GM21529 (cell line): ENCODE results near the gene PLXNB2.

Experiments
- ATAC-seq: cut with Tn5 transposase; IDR thresholded peaks from one replicate; pipeline ENCODE4 v1.9.1; 2021; ENCODE audit not compliant: unreplicated experiment

Gene PLXNB2

GRCh38 chr22:50236731-50237409, 70.6 kb downstream of the PLXNB2 start:
- no peak for ATAC-seq

GRCh38 chr22:50233223-50233622, 74.2 kb downstream of the PLXNB2 start:
- ATAC-seq, result no peak

GRCh38 chr22:50232481-50233151, 74.8 kb downstream of the PLXNB2 start:
- no peak for ATAC-seq

DNA sequence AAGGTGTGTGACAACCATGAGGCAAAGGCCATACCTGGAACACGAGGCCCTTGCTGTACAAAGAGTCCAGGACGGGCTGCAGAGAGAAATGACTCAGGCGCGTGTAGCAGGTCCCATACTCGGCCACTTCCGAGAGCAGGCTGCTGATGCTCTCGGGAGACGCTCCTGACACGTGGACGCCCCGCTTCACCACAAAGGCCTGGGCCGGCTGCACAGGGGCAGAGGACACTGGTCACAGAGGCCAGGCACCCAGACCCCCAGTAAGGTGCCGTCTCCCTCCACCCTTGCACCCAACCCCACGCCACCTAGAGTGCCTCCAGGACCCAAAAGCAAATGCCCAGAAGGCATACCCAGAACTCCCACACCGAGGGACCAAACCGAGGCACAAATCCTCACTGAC, 78.1 kb downstream of the PLXNB2 start:
- ATAC-seq, result no peak

DNA sequence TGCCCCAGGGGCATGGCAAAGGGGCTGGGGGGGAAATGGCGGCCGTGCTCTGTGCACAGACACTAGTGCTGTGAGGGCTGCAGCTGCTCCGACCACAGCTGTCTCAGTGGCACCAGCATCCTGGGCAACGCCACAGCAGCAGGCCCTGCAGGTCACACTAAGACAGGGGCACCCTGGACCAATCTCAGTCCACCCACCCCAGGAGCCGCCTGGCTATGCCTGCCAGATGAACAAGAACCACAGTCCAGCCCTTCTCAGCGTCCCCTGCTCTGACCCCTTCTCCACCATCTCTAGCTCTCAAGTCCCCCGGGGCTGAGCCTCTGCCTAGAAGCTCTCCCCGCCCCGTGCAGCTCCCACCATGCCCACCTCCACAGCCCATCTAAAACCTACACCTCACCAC, 79.1 kb downstream of the PLXNB2 start:
- ATAC-seq, result no peak

GRCh38 chr22:50227579-50228215, 79.7 kb downstream of the PLXNB2 start:
- no peak for ATAC-seq

GRCh38 chr22:50226875-50227165, 80.6 kb downstream of the PLXNB2 start:
- no peak for ATAC-seq

DNA sequence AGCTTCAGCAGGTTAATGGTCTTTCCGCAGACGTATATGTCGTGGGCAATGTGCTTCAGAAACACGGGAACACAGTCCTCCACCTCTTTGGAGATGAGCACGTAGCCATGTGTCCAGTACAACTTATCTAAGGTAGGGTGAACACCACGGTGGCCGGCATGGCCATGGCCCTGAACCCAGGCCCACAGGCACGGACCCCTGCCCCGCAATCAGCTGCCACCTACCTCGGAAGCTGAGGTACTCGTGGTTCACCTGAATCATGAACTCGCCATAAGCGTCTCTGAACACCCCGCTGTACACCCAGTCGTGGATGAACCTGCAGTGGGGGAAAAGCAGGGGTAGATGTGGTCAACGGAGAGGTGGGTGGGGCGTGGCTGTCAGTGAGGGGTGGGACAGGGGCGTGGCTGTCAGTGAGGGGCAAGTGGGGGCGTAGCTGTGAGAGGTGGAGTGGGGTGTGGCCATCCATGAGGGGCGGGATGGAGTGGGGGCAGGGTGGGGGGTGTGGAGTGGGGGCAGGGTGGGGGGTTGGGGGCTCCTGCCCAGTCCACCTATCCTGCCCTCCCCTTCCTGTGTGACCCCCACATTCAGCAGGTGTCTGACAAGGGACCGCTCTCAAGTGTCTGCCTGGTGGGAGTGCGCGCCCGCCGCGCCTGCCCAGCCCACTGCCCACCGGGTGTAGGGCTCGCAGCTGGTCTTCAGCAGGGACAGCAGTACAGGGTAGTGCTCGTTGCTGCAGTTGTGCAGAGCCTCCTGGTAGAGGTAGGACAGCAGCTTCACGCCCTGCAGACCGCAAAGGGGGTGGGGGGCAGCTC, 81.2 kb downstream of the PLXNB2 start:
- no peak for ATAC-seq

DNA sequence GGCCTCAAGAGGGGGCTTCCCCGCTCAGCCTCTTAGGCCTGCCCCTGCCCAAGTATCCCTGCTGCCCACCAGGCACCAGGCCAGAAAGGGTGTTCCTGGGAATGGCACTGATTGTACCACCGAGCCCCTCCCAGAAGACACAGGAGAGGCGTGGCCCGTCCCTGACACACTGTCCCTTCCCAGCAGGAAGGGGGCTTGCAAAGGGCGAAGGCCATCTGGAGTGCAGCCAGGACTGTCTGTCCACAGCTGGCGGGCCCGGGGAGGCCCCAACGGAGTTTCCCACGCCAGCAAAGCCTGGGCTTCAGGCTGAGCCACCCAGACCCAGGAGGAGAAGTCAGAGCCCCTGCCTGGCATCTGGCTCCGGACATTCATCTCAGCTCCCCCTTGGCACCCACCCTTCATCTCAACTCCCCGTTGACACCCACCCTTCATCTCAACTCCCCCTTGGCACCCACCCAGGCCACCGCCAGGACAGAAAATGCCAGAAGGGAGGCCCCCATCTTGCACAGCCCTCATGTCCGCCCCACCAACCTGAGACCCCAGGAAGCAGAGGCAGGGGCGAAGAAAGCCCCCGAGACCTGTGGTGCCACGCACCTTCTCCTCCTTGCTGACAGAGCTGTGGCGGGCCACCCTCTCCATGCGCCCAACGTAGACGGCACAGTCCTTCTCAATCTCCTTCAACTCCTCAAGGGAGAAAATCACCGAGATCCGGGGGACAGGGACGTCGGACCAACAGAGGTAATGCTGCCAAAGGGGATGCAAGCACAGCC, 82.1 kb downstream of the PLXNB2 start:
- ATAC-seq, result no peak
